HuH-7 (cell line): ENCODE measurements around the gene MDN1.

Source experiments
- DNase-seq: peaks from one replicate; pipeline ENCODE4 v3.0.0; 2011; ENCODE audit warnings: low spot score

The MDN1 gene

GRCh38 chr6:89693207-89693606, 126.4 kb downstream of the MDN1 start:
- no peak for DNase-seq

- DNase-seq = no peak
Observed at GRCh38 chr6:89692256-89692655, 127.3 kb downstream of the MDN1 start.

- no peak for DNase-seq
Observed at GRCh38 chr6:89690944-89691324, 128.7 kb downstream of the MDN1 start.

GRCh38 chr6:89689732-89690131, 129.9 kb downstream of the MDN1 start:
- DNase-seq = no peak

GRCh38 chr6:89688328-89688727, 131.3 kb downstream of the MDN1 start:
- DNase-seq = no peak

GRCh38 chr6:89685311-89685710, 134.3 kb downstream of the MDN1 start:
- DNase-seq = no peak

GRCh38 chr6:89682991-89683390, 136.6 kb downstream of the MDN1 start:
- no peak for DNase-seq

GRCh38 chr6:89681983-89682564, 137.5 kb downstream of the MDN1 start:
- DNase-seq = no peak

- DNase-seq = no peak
Observed at GRCh38 chr6:89680551-89680950, 139.0 kb downstream of the MDN1 start.

- DNase-seq = no peak
Observed at GRCh38 chr6:89680150-89680549, 139.4 kb downstream of the MDN1 start.

- no peak for DNase-seq
Observed at GRCh38 chr6:89679215-89680120, 140.1 kb downstream of the MDN1 start.

GRCh38 chr6:89678531-89678930, 141.1 kb downstream of the MDN1 start:
- no peak for DNase-seq

- DNase-seq = no peak
Observed at GRCh38 chr6:89675949-89676748, 143.4 kb downstream of the MDN1 start.

GRCh38 chr6:89670935-89671565, 148.5 kb downstream of the MDN1 start:
- DNase-seq = no peak

- DNase-seq = no peak
Observed at GRCh38 chr6:89669002-89669401, 150.6 kb downstream of the MDN1 start.

GRCh38 chr6:89667872-89668556, 151.6 kb downstream of the MDN1 start:
- no peak for DNase-seq

- DNase-seq = no peak
Observed at GRCh38 chr6:89662659-89663223, 156.9 kb downstream of the MDN1 start.

- no peak for DNase-seq
Observed at GRCh38 chr6:89661559-89661958, 158.0 kb downstream of the MDN1 start.

GRCh38 chr6:89660981-89661380, 158.6 kb downstream of the MDN1 start:
- DNase-seq = no peak

- no peak for DNase-seq
Observed at GRCh38 chr6:89657445-89658158, 162.0 kb downstream of the MDN1 start.

GRCh38 chr6:89655122-89655521, 164.5 kb downstream of the MDN1 start:
- DNase-seq = no peak
